Activated CD4-positive, alpha-beta T cell treated with anti-CD3 and anti-CD28 coated beads for 1 hour (primary cell): ENCODE results near the gene TRMT2A.

Experiments used
- DNase-seq: peaks from one replicate; pipeline ENCODE4 v3.0.0-alpha.2; 2020

The TRMT2A gene

GRCh38 chr22:20062043-20062765 is 54.8 kb downstream of the TRMT2A start:
- no peak for DNase-seq
